Liver (tissue), 3 donors: ENCODE results near the gene SH3GL1.

Experiments used
- CTCF ChIP-seq: fragments of 150-350 bp; IDR thresholded peaks from 2 replicates; pipeline ENCODE4 v1.5.1; 2017; ENCODE audit warnings: improper control_type of control experiment, low read depth, low read length; ENCODE audit not compliant: missing input control
- EGR1 ChIP-seq, 2 donors: IDR thresholded peaks; 2 replicates each; pipeline ENCODE4 v1.6.1; 2016 to 2018; ENCODE audit warnings: antibody characterized with exemption in 2 of 2, low read depth in 2 of 2
- FOXA1 ChIP-seq: IDR thresholded peaks from 2 replicates; pipeline ENCODE4 v1.6.1; 2016; ENCODE audit warnings: antibody characterized with exemption
- GABPA ChIP-seq, 2 donors: IDR thresholded peaks in 1 of 2; conservative IDR thresholded peaks in 1 of 2; 2 replicates each; pipeline ENCODE4 v1.6.1; 2016; ENCODE audit warnings: antibody characterized with exemption in 2 of 2, mild to moderate bottlenecking in 1 of 2, moderate library complexity in 1 of 2
- HNF4A ChIP-seq, 2 donors: conservative IDR thresholded peaks; 2 replicates each; pipeline ENCODE4 v1.6.1; 2016; ENCODE audit warnings: antibody characterized with exemption in 2 of 2, mild to moderate bottlenecking in 2 of 2
- JUND ChIP-seq, 2 donors: IDR thresholded peaks; 2 replicates each; pipeline ENCODE4 v1.6.1; 2016; ENCODE audit warnings: antibody characterized with exemption in 2 of 2
- RAD21 ChIP-seq, 2 donors: IDR thresholded peaks; 2 replicates each; pipeline ENCODE4 v1.6.1; 2016; ENCODE audit warnings: antibody characterized with exemption in 2 of 2, mild to moderate bottlenecking in 2 of 2
- REST ChIP-seq: IDR thresholded peaks from 2 replicates; pipeline ENCODE4 v1.6.1; 2016; ENCODE audit warnings: antibody characterized with exemption, mild to moderate bottlenecking
- RXRA ChIP-seq, 2 donors: IDR thresholded peaks; 2 replicates each; pipeline ENCODE4 v1.6.1; 2017 to 2018; ENCODE audit warnings: antibody characterized with exemption in 2 of 2, mild to moderate bottlenecking in 1 of 2
- TAF1 ChIP-seq: conservative IDR thresholded peaks from 2 replicates; pipeline ENCODE4 v1.6.1; 2016; ENCODE audit warnings: antibody characterized with exemption, mild to moderate bottlenecking
- YY1 ChIP-seq: IDR thresholded peaks from 2 replicates; pipeline ENCODE4 v1.6.1; 2016; ENCODE audit warnings: antibody characterized with exemption, mild to moderate bottlenecking
- TF ChIP-seq, protein P1 (sequence below): IDR thresholded peaks from 2 replicates; pipeline ENCODE4 v1.6.1; 2016; ENCODE audit warnings: antibody characterized with exemption
- TF ChIP-seq, protein P2 (sequence below): IDR thresholded peaks from 2 replicates; pipeline ENCODE4 v1.6.1; 2016; ENCODE audit warnings: antibody characterized with exemption
- donor health status: healthy.
- donor health status: healthy.

DNA sequence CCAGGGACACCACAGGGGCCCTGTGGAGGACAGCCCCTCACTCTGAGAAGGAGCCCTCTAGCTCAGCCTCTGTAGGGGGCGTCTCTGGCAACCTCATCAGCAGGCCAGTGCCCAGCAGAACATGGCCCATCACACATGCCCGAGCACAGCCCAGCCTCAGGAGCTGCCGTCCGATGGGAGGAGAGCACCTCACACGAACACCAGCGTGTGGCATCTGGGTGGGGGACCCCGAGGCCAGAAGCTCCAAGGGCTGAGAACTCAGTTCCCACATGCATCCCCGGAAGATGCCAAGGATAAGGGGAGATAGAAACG, 11.3 kb downstream of the SH3GL1 start:
- TF ChIP-seq CTCF (no peak), GABPA (IDR thresholded peaks at IDR 0.05 in 1 of 2, conservative IDR thresholded peaks at IDR 0.05 in 1 of 2) (no peak), RAD21 (IDR thresholded peaks at IDR 0.05) (no peak), YY1 (no peak), EGR1 (IDR thresholded peaks at IDR 0.05; ENCODE audit: low read depth in 2 of 2) (no peak), JUND (IDR thresholded peaks at IDR 0.05) (no peak), FOXA1 (no peak), TAF1 (no peak), REST (no peak), RXRA (IDR thresholded peaks at IDR 0.05) (no peak), HNF4A (conservative IDR thresholded peaks at IDR 0.05) (no peak)
- TF ChIP-seq, protein P1, sequence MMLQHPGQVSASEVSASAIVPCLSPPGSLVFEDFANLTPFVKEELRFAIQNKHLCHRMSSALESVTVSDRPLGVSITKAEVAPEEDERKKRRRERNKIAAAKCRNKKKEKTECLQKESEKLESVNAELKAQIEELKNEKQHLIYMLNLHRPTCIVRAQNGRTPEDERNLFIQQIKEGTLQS, result no peak
- TF ChIP-seq, protein P2, sequence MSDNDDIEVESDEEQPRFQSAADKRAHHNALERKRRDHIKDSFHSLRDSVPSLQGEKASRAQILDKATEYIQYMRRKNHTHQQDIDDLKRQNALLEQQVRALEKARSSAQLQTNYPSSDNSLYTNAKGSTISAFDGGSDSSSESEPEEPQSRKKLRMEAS, result no peak
